ENCODE results near the gene THOC3.
"Not testable (repeated sequence)": the region's sequence is repeated elsewhere in the genome, so short reads cannot be mapped to it uniquely, and the experiment has no call there.

Gene THOC3

GRCh38 chr5:175940632-175941031 lies 27.5 kb downstream of the THOC3 start:
- DNase-seq (ENCODE audit: low read depth), result not testable (repeated sequence)

- DNase-seq (ENCODE audit: low read depth), result not testable (repeated sequence)
Observed at GRCh38 chr5:175938489-175938888, 29.6 kb downstream of the THOC3 start.

- DNase-seq (ENCODE audit: low read depth), result not testable (repeated sequence)
Observed at GRCh38 chr5:175928752-175929151, 39.4 kb downstream of the THOC3 start.

- not testable (repeated sequence) for DNase-seq (ENCODE audit: low read depth)
Observed at GRCh38 chr5:175925106-175925505, 43.0 kb downstream of the THOC3 start.

- DNase-seq (ENCODE audit: low read depth), result no peak
Observed at GRCh38 chr5:175922192-175922885, 45.8 kb downstream of the THOC3 start.

- DNase-seq (ENCODE audit: low read depth), result no peak
Observed at GRCh38 chr5:175921061-175921730, 46.9 kb downstream of the THOC3 start.

- no peak for DNase-seq (ENCODE audit: low read depth)
Observed at GRCh38 chr5:175920231-175920811, 47.8 kb downstream of the THOC3 start.

GRCh38 chr5:175915066-175916037 lies 52.8 kb downstream of the THOC3 start:
- not testable (repeated sequence) for DNase-seq (ENCODE audit: low read depth)

GRCh38 chr5:175913835-175914672 lies 54.1 kb downstream of the THOC3 start:
- not testable (repeated sequence) for DNase-seq (ENCODE audit: low read depth)

GRCh38 chr5:175910072-175910471 lies 58.0 kb downstream of the THOC3 start:
- not testable (repeated sequence) for DNase-seq (ENCODE audit: low read depth)

All from stimulated activated CD8-positive, alpha-beta memory T cell treated with anti-CD3 and anti-CD28 coated beads, Interleukin-7, amount 100 ng/mL, for 24 hours (primary cell).